K562 (cell line): Measurements from ENCODE around the gene ABI2. TPM values are rescaled to one million over a fixed set of nuclear protein-coding genes. Genes with fewer than 3 reads are reported as not detected.

Experiments used
- ADNP ChIP-seq: fragments of 200-800 bp; sonication (Bioruptor generic); IDR thresholded peaks from 2 replicates; pipeline ENCODE4 v1.6.1; 2016; ENCODE audit warnings: missing genetic modification characterization, missing compliant biosample characterization
- ASH1L ChIP-seq: fragments of 450-650 bp; IDR thresholded peaks from 2 replicates; pipeline ENCODE4 v1.6.1; 2018; ENCODE audit warnings: borderline replicate concordance, mild to moderate bottlenecking, low read depth; ENCODE audit not compliant: partially characterized antibody
- CC2D1A ChIP-seq: fragments of 450-650 bp; IDR thresholded peaks from 2 replicates; pipeline ENCODE4 v1.6.1; 2017; ENCODE audit warnings: mild to moderate bottlenecking
- CCAR2 ChIP-seq: fragments of 200-400 bp; formaldehyde crosslinking; IDR thresholded peaks from 2 replicates; pipeline ENCODE4 v1.6.1; 2017; ENCODE audit warnings: mild to moderate bottlenecking, low read depth, low read length
- CREM ChIP-seq: IDR thresholded peaks from 2 replicates; pipeline ENCODE4 v1.6.1; 2014; ENCODE audit warnings: antibody characterized with exemption, low read depth
- ETV6 ChIP-seq, 3 experiments: fragments of 150-350 bp in 1 of 3; sonication (generic) in 1 of 3; formaldehyde crosslinking in 1 of 3; IDR thresholded peaks; 2 replicates each; pipeline versions ENCODE4 v1.6.1 to v1.8.0; 2014 to 2022; ENCODE audit warnings: borderline replicate concordance in 2 of 3, low read depth in 2 of 3, antibody characterized with exemption in 1 of 3, low read length in 1 of 3, mild to moderate bottlenecking in 1 of 3, missing genetic modification reagents in 1 of 3
- L3MBTL2 ChIP-seq: fragments of 450-650 bp; IDR thresholded peaks from 2 replicates; pipeline ENCODE4 v1.6.1; 2016; ENCODE audit warnings: mild to moderate bottlenecking, moderate library complexity
- MAFK ChIP-seq: IDR thresholded peaks from 2 replicates; pipeline ENCODE4 v1.6.1; 2011; ENCODE audit warnings: low read length, improper control_type of control experiment
- MECOM ChIP-seq: fragments of 250-450 bp; sonication (Bioruptor Pico); IDR thresholded peaks from 2 replicates; pipeline ENCODE4 v1.8.0; 2022; ENCODE audit warnings: inconsistent platforms
- NR3C1 ChIP-seq: sonication (generic); formaldehyde crosslinking; IDR thresholded peaks from 2 replicates; pipeline ENCODE4 v1.8.1; 2022; ENCODE audit warnings: missing genetic modification reagents
- PURB ChIP-seq: sonication (generic); formaldehyde crosslinking; IDR thresholded peaks from 2 replicates; pipeline ENCODE4 v1.9.0; 2021; ENCODE audit warnings: low read depth, mild to moderate bottlenecking, missing genetic modification reagents
- RBM22 ChIP-seq: fragments of 200-400 bp; formaldehyde crosslinking; IDR thresholded peaks from 2 replicates; pipeline ENCODE4 v1.6.1; 2018; ENCODE audit warnings: low read length, low read depth; ENCODE audit not compliant: poor library complexity, severe bottlenecking
- SIN3A ChIP-seq, 2 experiments: fragments of 150-350 bp in 1 of 2; IDR thresholded peaks; 2 replicates each; pipeline ENCODE4 v1.6.1; 2011 to 2016; ENCODE audit warnings: borderline replicate concordance in 2 of 2, low read depth in 2 of 2, low read length in 2 of 2, mild to moderate bottlenecking in 2 of 2, moderate library complexity in 2 of 2; ENCODE audit not compliant: control insufficient read depth in 1 of 2
- SMAD4 ChIP-seq: fragments of 250-450 bp; sonication (Bioruptor Pico); conservative IDR thresholded peaks from 2 replicates; pipeline ENCODE4 v1.8.0; 2021; ENCODE audit warnings: inconsistent platforms, mild to moderate bottlenecking, moderate library complexity
- ZBTB17 ChIP-seq: fragments of 450-650 bp; formaldehyde crosslinking; IDR thresholded peaks from 2 replicates; pipeline ENCODE4 v1.4.0; 2020; ENCODE audit warnings: mild to moderate bottlenecking
- ZNF12 ChIP-seq: sonication (generic); formaldehyde crosslinking; IDR thresholded peaks from 2 replicates; pipeline ENCODE4 v1.4.0; 2020; ENCODE audit warnings: mild to moderate bottlenecking, missing genetic modification reagents
- ZNF583 ChIP-seq: fragments of 250-450 bp; sonication (Bioruptor Pico); IDR thresholded peaks from 2 replicates; pipeline ENCODE4 v1.4.0; 2020
- polyA plus RNA-seq, 8 experiments: library from polyadenylated mRNA; depleted of rRNA in 4 of 8; stranded (reverse) in 5 of 8; unstranded in 3 of 8; fragments of >200 nt; fragmentation: Nextera tagmentation in 2 of 8; fragmentation: Illumina TruSeq in 1 of 8; extraction: Ambion mirVana in 2 of 8; extraction: Trizol in 1 of 8; gene quantifications; 2 replicates each; pipeline versions ENCODE4 v1.2.1 to v1.2.3, GENCODE V29; 2011 to 2014; ENCODE audit warnings: inconsistent platforms in 1 of 8, missing spikeins in 1 of 8
- total RNA-seq, 7 experiments: library from RNA; depleted of rRNA in 6 of 7; stranded (reverse); fragments of >200 nt in 6 of 7; fragmentation: Illumina TruSeq in 2 of 7; extraction: Trizol in 2 of 7; gene quantifications; 2 replicates each; pipeline versions ENCODE4 v1.2.1 to v1.2.3, GENCODE V29; 2011 to 2021; ENCODE audit warnings: low replicate concordance in 1 of 7
- TF ChIP-seq, protein P1 (sequence below), 2 experiments: fragments of 200-800 bp in 1 of 2; sonication (Bioruptor generic) in 1 of 2; sonication (generic) in 1 of 2; formaldehyde crosslinking in 1 of 2; IDR thresholded peaks in 1 of 2; conservative IDR thresholded peaks in 1 of 2; 2 replicates each; pipeline versions ENCODE4 v1.5.0 to v1.6.1; 2016 to 2020; ENCODE audit warnings: missing compliant biosample characterization in 1 of 2, missing genetic modification characterization in 1 of 2, missing genetic modification reagents in 1 of 2
- TF ChIP-seq, protein P2 (sequence below): sonication (generic); formaldehyde crosslinking; IDR thresholded peaks from 2 replicates; pipeline ENCODE4 v1.9.0; 2022; ENCODE audit warnings: mild to moderate bottlenecking, missing genetic modification reagents
- TF ChIP-seq, protein P3 (sequence below): sonication (generic); IDR thresholded peaks from 2 replicates; pipeline ENCODE4 v1.6.1; 2016
- TF ChIP-seq, protein P4 (sequence below): fragments of 250-450 bp; sonication (Bioruptor Pico); IDR thresholded peaks from 2 replicates; pipeline ENCODE4 v1.5.0; 2021
- TF ChIP-seq, protein P5 (sequence below): sonication (generic); formaldehyde crosslinking; IDR thresholded peaks from 2 replicates; pipeline ENCODE4 v1.8.1; 2023; ENCODE audit warnings: mild to moderate bottlenecking, missing genetic modification reagents

The ABI2 gene
- total and polyA plus RNA-seq, 9 of the 15 experiments (the other 6 are each of a cell fraction or from before 2014, with no cell fraction given): 5.3 to 24.3 (median 12.2) TPM

DNA sequence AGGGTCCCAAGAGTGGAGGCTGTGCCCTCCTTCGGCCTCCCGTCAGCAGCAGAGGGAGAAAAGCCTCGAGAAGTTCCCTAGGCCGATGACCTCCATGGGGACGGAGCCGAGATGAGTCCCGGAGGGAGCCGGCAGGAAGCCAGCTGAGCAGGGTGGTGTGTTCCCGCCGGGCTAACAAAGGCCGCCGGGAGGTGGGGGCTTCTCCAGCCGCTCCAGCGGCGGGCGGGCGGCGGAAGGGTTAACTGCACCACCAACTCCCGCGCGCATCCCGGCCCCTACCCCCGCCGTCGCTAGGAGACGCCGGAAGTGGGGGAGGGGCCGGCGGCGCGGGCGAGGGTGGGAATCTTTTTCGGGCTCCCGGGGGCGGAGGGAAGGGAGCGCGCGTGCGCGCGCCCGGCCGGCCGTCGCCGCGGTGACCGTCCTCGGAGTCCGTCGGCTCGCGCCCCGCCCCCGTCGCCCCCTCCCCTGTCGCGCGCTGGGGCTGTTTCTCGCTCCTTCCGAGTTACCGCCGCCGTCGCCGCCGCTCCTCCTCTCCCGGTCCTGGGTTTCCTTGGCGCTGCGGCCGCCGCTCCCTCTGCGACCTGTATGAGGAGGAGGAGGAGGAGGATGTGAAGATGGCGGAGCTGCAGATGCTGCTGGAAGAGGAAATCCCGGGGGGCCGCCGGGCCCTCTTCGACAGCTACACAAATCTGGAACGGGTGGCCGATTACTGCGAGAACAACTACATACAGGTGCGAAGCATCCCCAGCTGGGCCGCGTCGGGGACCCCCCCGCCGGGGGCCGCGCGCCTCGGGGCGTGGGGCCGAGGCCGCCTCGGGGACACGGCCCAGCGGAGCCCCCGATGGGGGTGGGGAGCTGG lies at the start of gene ABI2 (continued):
- TF ChIP-seq, protein P1, sequence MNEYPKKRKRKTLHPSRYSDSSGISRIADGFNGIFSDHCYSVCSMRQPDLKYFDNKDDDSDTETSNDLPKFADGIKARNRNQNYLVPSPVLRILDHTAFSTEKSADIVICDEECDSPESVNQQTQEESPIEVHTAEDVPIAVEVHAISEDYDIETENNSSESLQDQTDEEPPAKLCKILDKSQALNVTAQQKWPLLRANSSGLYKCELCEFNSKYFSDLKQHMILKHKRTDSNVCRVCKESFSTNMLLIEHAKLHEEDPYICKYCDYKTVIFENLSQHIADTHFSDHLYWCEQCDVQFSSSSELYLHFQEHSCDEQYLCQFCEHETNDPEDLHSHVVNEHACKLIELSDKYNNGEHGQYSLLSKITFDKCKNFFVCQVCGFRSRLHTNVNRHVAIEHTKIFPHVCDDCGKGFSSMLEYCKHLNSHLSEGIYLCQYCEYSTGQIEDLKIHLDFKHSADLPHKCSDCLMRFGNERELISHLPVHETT (CRISPR knock-in tag; conservative IDR thresholded peaks at IDR 0.05 in 1 of 2, IDR thresholded peaks at IDR 0.05 in 1 of 2): no peak
- TF ChIP-seq PURB (CRISPR knock-in tag) (no peak), ETV6 (IDR thresholded peaks at IDR 0.05; ENCODE audit: borderline replicate concordance in 1 of 2, low read depth in 2 of 2, low read length in 1 of 2) (no peak), ETV6 (CRISPR knock-in tag; IDR thresholded peaks at IDR 0.05; ENCODE audit: borderline replicate concordance) (no peak), SMAD4 (CRISPR knock-in tag) (peak; percentile 29; the same call in 1 of the 2 replicates), CCAR2 (no peak), RBM22 (peak; percentile 61), MECOM (CRISPR knock-in tag) (no peak), NR3C1 (CRISPR knock-in tag) (no peak), CC2D1A (no peak), CREM (0 out of 2 replicates have a peak, but pooled peaks have one; percentile 8), ASH1L (no peak), L3MBTL2 (peak; percentile 49), ZBTB17 (CRISPR knock-in tag) (no peak), ZNF12 (CRISPR knock-in tag) (no peak), MAFK (no peak), ZNF583 (CRISPR knock-in tag) (no peak), SIN3A (IDR thresholded peaks at IDR 0.05; ENCODE audit: borderline replicate concordance in 2 of 2, control insufficient read depth in 1 of 2, low read depth in 2 of 2, low read length in 2 of 2) (peak in 1 of 2 experiments; percentile 45; a peak in 1 of 4 replicates), ADNP (tag) (no peak)
- TF ChIP-seq, protein P2, sequence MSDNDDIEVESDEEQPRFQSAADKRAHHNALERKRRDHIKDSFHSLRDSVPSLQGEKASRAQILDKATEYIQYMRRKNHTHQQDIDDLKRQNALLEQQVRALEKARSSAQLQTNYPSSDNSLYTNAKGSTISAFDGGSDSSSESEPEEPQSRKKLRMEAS (CRISPR knock-in tag): peak; percentile 35; the same call in 1 of the 2 replicates
- TF ChIP-seq, protein P3, sequence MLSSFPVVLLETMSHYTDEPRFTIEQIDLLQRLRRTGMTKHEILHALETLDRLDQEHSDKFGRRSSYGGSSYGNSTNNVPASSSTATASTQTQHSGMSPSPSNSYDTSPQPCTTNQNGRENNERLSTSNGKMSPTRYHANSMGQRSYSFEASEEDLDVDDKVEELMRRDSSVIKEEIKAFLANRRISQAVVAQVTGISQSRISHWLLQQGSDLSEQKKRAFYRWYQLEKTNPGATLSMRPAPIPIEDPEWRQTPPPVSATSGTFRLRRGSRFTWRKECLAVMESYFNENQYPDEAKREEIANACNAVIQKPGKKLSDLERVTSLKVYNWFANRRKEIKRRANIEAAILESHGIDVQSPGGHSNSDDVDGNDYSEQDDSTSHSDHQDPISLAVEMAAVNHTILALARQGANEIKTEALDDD: no peak
- TF ChIP-seq, protein P4, sequence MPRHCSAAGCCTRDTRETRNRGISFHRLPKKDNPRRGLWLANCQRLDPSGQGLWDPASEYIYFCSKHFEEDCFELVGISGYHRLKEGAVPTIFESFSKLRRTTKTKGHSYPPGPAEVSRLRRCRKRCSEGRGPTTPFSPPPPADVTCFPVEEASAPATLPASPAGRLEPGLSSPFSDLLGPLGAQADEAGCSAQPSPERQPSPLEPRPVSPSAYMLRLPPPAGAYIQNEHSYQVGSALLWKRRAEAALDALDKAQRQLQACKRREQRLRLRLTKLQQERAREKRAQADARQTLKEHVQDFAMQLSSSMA: no peak
- TF ChIP-seq, protein P5, sequence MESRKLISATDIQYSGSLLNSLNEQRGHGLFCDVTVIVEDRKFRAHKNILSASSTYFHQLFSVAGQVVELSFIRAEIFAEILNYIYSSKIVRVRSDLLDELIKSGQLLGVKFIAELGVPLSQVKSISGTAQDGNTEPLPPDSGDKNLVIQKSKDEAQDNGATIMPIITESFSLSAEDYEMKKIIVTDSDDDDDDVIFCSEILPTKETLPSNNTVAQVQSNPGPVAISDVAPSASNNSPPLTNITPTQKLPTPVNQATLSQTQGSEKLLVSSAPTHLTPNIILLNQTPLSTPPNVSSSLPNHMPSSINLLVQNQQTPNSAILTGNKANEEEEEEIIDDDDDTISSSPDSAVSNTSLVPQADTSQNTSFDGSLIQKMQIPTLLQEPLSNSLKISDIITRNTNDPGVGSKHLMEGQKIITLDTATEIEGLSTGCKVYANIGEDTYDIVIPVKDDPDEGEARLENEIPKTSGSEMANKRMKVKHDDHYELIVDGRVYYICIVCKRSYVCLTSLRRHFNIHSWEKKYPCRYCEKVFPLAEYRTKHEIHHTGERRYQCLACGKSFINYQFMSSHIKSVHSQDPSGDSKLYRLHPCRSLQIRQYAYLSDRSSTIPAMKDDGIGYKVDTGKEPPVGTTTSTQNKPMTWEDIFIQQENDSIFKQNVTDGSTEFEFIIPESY: no peak
